HepG2 (cell line): Measurements from ENCODE around the gene CAST. TPM values are rescaled to one million over a fixed set of nuclear protein-coding genes. Genes with fewer than 3 reads are reported as not detected.

Source experiments
- ATAC-seq: fragments of 200-7000 bp; cut with Tn5 transposase; 3 replicates; pipeline ENCODE4 v1.9.1; 2020; ENCODE audit warnings: mild to moderate bottlenecking, moderate library complexity
- BruUV-seq: library from RNA; stranded (reverse); fragments of 400-500 nt; replicated peaks from 2 replicates; lab custom pipeline; 2021; lab: Mats Ljungman, UMichigan
- CTCF ChIA-PET: fragments of 300-600 bp; formaldehyde crosslinking; extraction: SDS; loops from one replicate; lab custom pipeline; 2021; ENCODE audit warnings: low total read pairs, inconsistent platforms, low intra/inter-chr PET ratio; lab: Yijun Ruan, JAX
- POLR2A ChIA-PET: fragments of 350-600 bp; sonication (Branson Sonifier 250); formaldehyde crosslinking; loops from one replicate; lab custom pipeline; 2020; ENCODE audit warnings: antibody characterized with exemption, inconsistent platforms; lab: Yijun Ruan, JAX
- DNase-seq: peaks from one replicate; pipeline ENCODE4 v3.0.0-alpha.2; 2015; ENCODE audit warnings: low spot score
- FAIRE-seq: peaks from 3 replicates; lab custom pipeline; 2011; peaks lifted over from hg19 to GRCh38; lab: Jason Lieb, UNC
- H2AFZ ChIP-seq: one replicate; pipeline ENCODE4 v1.6.1; 2011; ENCODE audit warnings: low read length, inconsistent platforms
- H3K27ac ChIP-seq: fragments of 300-600 bp; 3 replicates; pipeline ENCODE4 v1.8.0; 2011; ENCODE audit warnings: mixed run types, mild to moderate bottlenecking, mixed read lengths, low read length, inconsistent platforms; ENCODE audit not compliant: insufficient read depth; ENCODE audit errors: extremely low read length
- H3K27me3 ChIP-seq, 2 experiments: fragments of 200-600 bp in 1 of 2; 2 replicates in 1 of 2; 3 replicates in 1 of 2; pipeline versions ENCODE4 v1.6.0 to v1.8.0; 2011; ENCODE audit warnings: low read length in 2 of 2, mild to moderate bottlenecking in 2 of 2, moderate library complexity in 2 of 2, inconsistent platforms in 1 of 2; ENCODE audit not compliant: insufficient read depth in 2 of 2, control insufficient read depth in 1 of 2
- H3K36me3 ChIP-seq, 2 experiments: fragments of 200-600 bp in 1 of 2; replicated peaks in 1 of 2; 2 replicates in 1 of 2; 3 replicates in 1 of 2; pipeline versions ENCODE4 v1.5.1 to v1.8.0; 2011; ENCODE audit warnings: low read length in 2 of 2, inconsistent platforms in 1 of 2; ENCODE audit not compliant: insufficient read depth in 2 of 2, control insufficient read depth in 1 of 2
- H3K4me1 ChIP-seq: 2 replicates; pipeline ENCODE4 v1.5.1; 2012; ENCODE audit warnings: low read length, inconsistent platforms; ENCODE audit not compliant: insufficient read depth
- H3K4me2 ChIP-seq: 2 replicates; pipeline ENCODE4 v1.6.0; 2011; ENCODE audit warnings: low read depth, low read length, inconsistent platforms
- H3K4me3 ChIP-seq, 3 experiments: fragments of 200-600 bp in 1 of 3; sonication (generic), shearing (Covaris generic) in 1 of 3; replicated peaks in 1 of 3; 2 replicates each; pipeline ENCODE4 v1.5.1; 2011 to 2016; ENCODE audit warnings: low read length in 3 of 3, inconsistent platforms in 2 of 3, low read depth in 2 of 3, mild to moderate bottlenecking in 2 of 3, control low read depth in 1 of 3, mixed read lengths in 1 of 3; ENCODE audit not compliant: insufficient read depth in 1 of 3
- H3K79me2 ChIP-seq: one replicate; pipeline ENCODE4 v1.6.1; 2011; ENCODE audit warnings: low read length, inconsistent platforms; ENCODE audit not compliant: insufficient read depth
- H3K9ac ChIP-seq: 2 replicates; pipeline ENCODE4 v1.6.0; 2011; ENCODE audit warnings: mild to moderate bottlenecking, low read depth, low read length, inconsistent platforms; ENCODE audit not compliant: insufficient read depth
- H3K9me3 ChIP-seq: 2 replicates; pipeline ENCODE4 v1.5.1; 2012; ENCODE audit warnings: mild to moderate bottlenecking, low read length
- H4K20me1 ChIP-seq: 2 replicates; pipeline ENCODE4 v1.6.0; 2011; ENCODE audit warnings: inconsistent platforms, mild to moderate bottlenecking, low read length, moderate library complexity; ENCODE audit not compliant: insufficient read depth
- HMGXB3 ChIP-seq: sonication (generic); formaldehyde crosslinking; IDR thresholded peaks from 2 replicates; pipeline ENCODE4 v1.4.0; 2020; ENCODE audit warnings: missing genetic modification reagents, borderline replicate concordance
- WGBS: methylation state at CpG from one replicate; pipeline ENCODE4 v1.1.6; 2017; ENCODE audit warnings: low lambda C conversion rate; 5-methylcytosine and 5-hydroxymethylcytosine counted together
- in situ Hi-C: cut with HindIII; loops from 2 replicates; pipeline ENCODE4 v1.10.0; 2017; ENCODE audit warnings: low pct_unique_long_range_greater_than_20kb; ENCODE audit not compliant: extremely low pct_ligation_motif_present
- intact Hi-C: fragments of 100-400 bp; cut with micrococcal nuclease; formaldehyde crosslinking; loops from one replicate; pipeline ENCODE4 v1.10.0; 2022; ENCODE audit not compliant: unreplicated experiment
- polyA plus RNA-seq, 8 experiments: library from polyadenylated mRNA; depleted of rRNA in 3 of 8; stranded (reverse) in 7 of 8; unstranded in 1 of 8; fragments of >200 nt; fragmentation: Illumina TruSeq in 4 of 8; extraction: Trizol in 4 of 8; gene quantifications; 2 replicates each; pipeline versions ENCODE4 v1.2.1 to v1.2.3, GENCODE V29; 2011 to 2016; ENCODE audit warnings: low read depth in 4 of 8, missing spikeins in 1 of 8, mixed read lengths in 1 of 8; ENCODE audit not compliant: insufficient read depth in 1 of 8
- total RNA-seq, 5 experiments: library from RNA; depleted of rRNA; stranded (reverse); fragments of >200 nt; fragmentation: Illumina TruSeq; extraction: Trizol; gene quantifications; 2 replicates each; pipeline ENCODE4 v1.2.3, GENCODE V29; 2016; ENCODE audit warnings: low read depth in 1 of 5

The CAST gene
- total and polyA plus RNA-seq, 2 of the 13 experiments (the other 11 are each of a cell fraction or from before 2014, with no cell fraction given): 42.1 to 67.6 TPM

GRCh38 chr5:96640696-96641095 is 21.5 kb upstream of the CAST start:
- H3K4me2 ChIP-seq: no peak overlapping the region
- POLR2A ChIA-PET: no interaction called here
- peaks cover 15% of the 10 kb centered on the region for H3K4me1 ChIP-seq
- 7% methylated on average over 3 of the region's 3 CpGs for WGBS
- TF ChIP-seq HMGXB3 (CRISPR knock-in tag): no peak
- TF ChIP-seq, all 625 proteins: peak for 0
- no peak overlapping the region for H3K4me3 ChIP-seq
- H2AFZ ChIP-seq: no peak overlapping the region
- H3K79me2 ChIP-seq: no peaks in the 10 kb centered on the region
- BruUV-seq: no TSS peak
- in situ Hi-C loops: no loop called here
- no peaks in the 10 kb centered on the region for H3K9me3 ChIP-seq
- no peaks in the 10 kb centered on the region for H3K36me3 ChIP-seq
- no peaks in the 10 kb centered on the region for H4K20me1 ChIP-seq
- intact Hi-C loops: no loop called here
- ATAC-seq (no peak), FAIRE-seq (no peak), DNase-seq (no peak)
- H3K27ac ChIP-seq: no peak overlapping the region
- no peak overlapping the region for H3K9ac ChIP-seq
- CTCF ChIA-PET: no interaction called here
- no peaks in the 10 kb centered on the region for H3K27me3 ChIP-seq
